AG09319 (cell line): ENCODE data around the gene SPRYD3.

ENCODE experiments used
- DNase-seq: peaks from one replicate; pipeline ENCODE4 v3.0.0-alpha.2; 2010; ENCODE audit warnings: low read depth; ENCODE audit errors: extremely low read depth
- TF ChIP-seq, protein P1 (sequence below): IDR thresholded peaks from 2 replicates; pipeline ENCODE4 v1.5.1; 2011; ENCODE audit warnings: low read depth, mild to moderate bottlenecking, inconsistent platforms, low read length, moderate library complexity

Gene SPRYD3

DNA sequence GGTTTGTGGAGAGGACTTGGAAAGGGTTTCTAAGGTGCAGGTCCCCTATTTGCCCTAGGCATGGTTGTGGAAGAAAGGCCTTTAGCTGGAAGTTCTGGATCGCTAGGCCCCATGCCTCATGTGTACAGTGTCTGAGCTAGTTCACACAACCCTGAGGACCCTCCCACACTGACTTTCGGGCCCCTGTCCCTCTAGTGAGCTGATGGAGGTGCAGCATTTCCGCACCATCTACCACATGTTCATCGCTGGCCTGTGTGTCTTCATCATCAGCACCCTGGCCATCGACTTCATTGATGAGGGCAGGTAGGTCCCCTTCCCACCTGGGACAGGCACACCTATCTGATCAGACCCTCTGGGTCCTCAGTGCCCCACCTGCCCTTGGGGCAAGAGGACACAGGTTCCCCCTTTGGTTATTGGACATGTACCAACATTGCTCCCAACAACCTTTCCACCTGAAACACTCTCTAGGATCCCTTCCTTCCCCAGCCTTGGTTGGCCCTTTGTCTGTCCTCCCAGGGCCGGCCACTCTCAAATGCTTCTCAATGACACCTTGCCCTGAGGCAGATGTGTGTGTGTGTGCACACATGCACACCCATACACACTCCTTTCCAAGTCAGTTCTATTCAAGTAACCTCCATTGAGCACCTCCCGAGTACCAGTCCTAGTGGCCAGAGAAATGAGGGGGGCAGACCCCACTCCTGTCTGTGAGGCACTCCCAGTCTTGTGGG, 26.7 kb upstream of the SPRYD3 start:
- TF ChIP-seq, protein P1, sequence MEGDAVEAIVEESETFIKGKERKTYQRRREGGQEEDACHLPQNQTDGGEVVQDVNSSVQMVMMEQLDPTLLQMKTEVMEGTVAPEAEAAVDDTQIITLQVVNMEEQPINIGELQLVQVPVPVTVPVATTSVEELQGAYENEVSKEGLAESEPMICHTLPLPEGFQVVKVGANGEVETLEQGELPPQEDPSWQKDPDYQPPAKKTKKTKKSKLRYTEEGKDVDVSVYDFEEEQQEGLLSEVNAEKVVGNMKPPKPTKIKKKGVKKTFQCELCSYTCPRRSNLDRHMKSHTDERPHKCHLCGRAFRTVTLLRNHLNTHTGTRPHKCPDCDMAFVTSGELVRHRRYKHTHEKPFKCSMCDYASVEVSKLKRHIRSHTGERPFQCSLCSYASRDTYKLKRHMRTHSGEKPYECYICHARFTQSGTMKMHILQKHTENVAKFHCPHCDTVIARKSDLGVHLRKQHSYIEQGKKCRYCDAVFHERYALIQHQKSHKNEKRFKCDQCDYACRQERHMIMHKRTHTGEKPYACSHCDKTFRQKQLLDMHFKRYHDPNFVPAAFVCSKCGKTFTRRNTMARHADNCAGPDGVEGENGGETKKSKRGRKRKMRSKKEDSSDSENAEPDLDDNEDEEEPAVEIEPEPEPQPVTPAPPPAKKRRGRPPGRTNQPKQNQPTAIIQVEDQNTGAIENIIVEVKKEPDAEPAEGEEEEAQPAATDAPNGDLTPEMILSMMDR = no peak
- DNase-seq = no peak

DNA sequence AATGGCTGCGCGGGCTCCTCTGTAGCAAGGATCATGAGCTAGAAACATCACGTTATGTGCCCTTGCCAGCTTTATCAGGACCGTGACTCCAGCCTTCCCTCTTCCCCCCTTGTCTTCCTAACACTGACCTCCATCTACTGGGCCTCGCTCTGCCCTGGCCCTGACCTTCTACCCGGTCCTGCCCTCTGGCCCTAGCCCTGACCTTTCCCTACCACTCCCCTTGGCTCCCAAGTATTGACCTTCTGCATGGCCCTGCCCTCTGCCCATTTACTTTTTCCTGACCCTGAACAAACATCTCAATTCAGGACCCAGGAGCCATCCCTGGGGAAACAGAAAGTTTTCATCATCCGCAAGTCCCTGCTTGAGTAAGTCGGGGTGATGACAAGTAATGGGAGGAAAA, 26.1 kb upstream of the SPRYD3 start:
- DNase-seq = no peak
- TF ChIP-seq, protein P1 = no peak

DNA sequence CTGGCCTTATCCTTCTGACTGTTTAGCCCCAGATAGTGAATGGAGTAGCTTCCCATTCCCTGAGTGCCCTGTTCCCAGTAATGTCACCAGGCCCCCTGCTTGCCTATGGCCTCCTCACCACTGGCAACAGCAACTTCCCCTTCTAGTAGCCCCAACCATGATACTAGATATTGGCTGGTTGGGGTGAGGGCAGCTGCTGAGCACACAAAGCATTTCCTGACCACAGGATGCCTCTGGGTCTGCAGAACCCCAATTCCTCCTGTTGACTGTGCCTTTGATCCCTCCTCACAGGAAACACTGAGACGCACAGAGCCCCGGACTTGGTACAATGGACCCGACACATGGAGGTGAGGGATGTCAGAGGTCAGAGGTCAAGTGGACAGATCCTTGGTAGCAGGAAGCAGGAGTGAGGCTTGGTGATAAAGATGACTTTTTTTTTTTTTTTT, 24.7 kb upstream of the SPRYD3 start:
- TF ChIP-seq, protein P1 = no peak
- DNase-seq = no peak

DNA sequence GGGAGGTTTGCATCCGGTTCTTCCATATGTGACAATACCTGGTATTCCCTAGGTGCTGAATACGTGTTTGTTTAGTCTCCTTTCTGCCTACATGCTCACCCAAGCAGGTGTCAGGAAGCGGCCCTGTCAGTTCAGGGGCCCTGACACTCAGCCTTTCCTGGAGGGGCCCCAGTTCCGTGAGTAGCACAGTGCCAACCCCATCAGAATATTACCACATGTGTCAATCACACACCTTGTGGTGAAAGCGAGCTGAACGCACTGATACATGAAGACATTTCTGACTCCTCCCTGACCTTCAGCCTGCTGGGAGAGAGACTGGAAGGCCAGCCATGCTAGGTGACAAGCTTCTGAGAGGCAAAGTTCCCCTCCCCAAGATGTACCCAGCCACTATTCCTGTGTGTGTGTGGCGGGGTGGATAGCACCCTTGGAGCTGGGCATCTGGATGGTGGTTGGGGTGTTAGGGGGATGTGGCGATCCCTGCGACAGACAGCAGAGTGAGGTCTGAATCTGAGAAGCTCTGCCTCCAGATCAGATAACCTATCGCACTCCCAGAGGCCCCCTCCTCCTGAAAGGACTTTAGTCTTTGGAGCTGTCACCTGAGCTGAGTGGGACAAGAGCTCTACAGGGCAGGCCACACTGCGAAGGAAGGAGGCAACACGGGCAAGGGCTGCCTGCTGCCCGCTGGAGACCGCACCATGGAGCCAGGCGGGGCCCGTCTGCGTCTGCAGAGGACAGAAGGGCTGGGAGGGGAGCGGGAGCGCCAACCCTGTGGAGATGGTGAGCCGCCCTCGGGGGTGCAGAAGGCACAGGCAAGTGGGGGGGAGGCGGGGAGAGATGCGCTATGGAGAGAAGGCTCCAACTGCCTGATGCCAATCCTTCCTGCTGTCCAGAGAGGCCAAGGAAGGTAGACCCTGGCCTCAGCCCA, 24.0 kb upstream of the SPRYD3 start, which contains the start of gene SOAT2:
Gene SOAT2, plus strand, starts transcription at position 604 of the 925 bp plus-strand sequence. Its CDS starts 92 bp downstream, at position 696.
- TF ChIP-seq, protein P1 = no peak
- no peak for DNase-seq

DNA sequence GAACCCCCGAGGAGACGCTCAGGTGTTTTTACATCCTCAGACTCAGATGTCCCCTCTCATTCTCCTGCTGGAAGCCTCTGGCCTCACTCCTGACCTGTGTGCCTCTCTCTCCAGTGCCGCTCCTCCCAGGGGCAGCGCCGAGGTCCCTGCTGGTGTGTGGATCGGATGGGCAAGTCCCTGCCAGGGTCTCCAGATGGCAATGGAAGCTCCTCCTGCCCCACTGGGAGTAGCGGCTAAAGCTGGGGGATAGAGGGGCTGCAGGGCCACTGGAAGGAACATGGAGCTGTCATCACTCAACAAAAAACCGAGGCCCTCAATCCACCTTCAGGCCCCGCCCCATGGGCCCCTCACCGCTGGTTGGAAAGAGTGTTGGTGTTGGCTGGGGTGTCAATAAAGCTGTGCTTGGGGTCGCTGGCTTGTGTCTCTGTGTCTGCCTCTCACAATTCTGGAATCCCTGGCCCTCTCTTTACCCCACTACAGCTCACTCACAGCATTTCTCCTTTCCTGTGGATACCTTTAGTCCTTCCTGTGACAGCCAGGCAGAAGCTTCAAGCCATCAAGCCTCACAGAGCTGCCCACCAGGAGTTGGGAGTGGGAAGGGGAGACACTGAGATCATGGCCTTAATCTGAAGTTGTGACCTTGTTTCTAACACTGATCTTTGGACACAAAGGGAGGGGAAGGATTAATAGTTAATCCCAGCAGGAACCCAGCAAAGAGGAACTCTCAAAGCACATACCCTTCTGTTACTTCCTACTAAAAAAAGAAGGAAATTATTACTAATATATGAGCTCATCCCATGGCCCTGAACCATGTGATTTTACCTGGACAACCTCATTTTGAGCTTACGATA, 23.0 kb upstream of the SPRYD3 start:
- TF ChIP-seq, protein P1 = no peak
- no peak for DNase-seq

DNA sequence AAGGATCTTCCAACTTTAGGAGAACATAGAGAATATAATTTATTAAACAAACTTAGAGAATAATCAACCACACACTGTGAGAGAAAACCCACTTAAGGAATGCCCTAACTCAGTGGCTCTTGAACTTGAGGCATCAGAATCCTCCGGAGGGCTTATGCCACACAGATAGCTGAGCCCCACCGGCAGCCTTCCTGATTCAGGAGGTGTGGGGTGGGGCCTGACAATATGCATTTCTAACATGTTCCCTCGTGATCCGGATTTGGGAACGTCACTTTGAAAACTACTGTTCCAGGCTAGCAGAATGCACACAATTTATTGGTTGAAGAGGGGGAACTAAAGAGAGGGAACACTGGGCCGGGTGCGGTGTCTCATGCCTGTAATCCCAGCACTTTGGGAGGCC, 22.1 kb upstream of the SPRYD3 start:
- no peak for DNase-seq
- TF ChIP-seq, protein P1 = no peak
